Osteoblast (primary cell): ENCODE measurements around the gene LRRC70. TPM values are rescaled to one million over a fixed set of nuclear protein-coding genes. Genes with fewer than 3 reads are reported as not detected.

Experiments
- DNase-seq: peaks from one replicate; pipeline ENCODE4 v3.0.0; 2011; ENCODE audit warnings: low spot score, mixed read lengths; ENCODE audit not compliant: insufficient read length; ENCODE audit errors: missing footprints
- H2AFZ ChIP-seq: 2 replicates; pipeline ENCODE4 v1.6.0; 2011; ENCODE audit warnings: mild to moderate bottlenecking, low read length
- H3K27ac ChIP-seq: 2 replicates; pipeline ENCODE4 v1.5.1; 2011; ENCODE audit warnings: mild to moderate bottlenecking, low read depth, low read length, moderate library complexity
- H3K27me3 ChIP-seq: 2 replicates; pipeline ENCODE4 v1.6.0; 2012; ENCODE audit warnings: mild to moderate bottlenecking, control low read depth, inconsistent platforms, low read length, moderate library complexity; ENCODE audit not compliant: insufficient read depth
- H3K36me3 ChIP-seq: 2 replicates; pipeline ENCODE4 v1.5.1; 2011; ENCODE audit warnings: mild to moderate bottlenecking, low read length, control low read depth, moderate library complexity; ENCODE audit not compliant: insufficient read depth
- H3K4me1 ChIP-seq: 2 replicates; pipeline ENCODE4 v1.5.1; 2011; ENCODE audit warnings: mild to moderate bottlenecking, low read length, control low read depth, moderate library complexity; ENCODE audit not compliant: insufficient read depth
- H3K4me2 ChIP-seq: 2 replicates; pipeline ENCODE4 v1.6.0; 2011; ENCODE audit warnings: mild to moderate bottlenecking, low read length; ENCODE audit not compliant: insufficient read depth
- H3K4me3 ChIP-seq: fragments of 200-600 bp; sonication (generic); 3 replicates; pipeline ENCODE4 v1.5.1; 2012; ENCODE audit warnings: mild to moderate bottlenecking, low read length, inconsistent platforms; ENCODE audit not compliant: insufficient read depth
- H3K79me2 ChIP-seq: 2 replicates; pipeline ENCODE4 v1.6.0; 2012; ENCODE audit warnings: mild to moderate bottlenecking, low read length, control low read depth, inconsistent platforms; ENCODE audit not compliant: insufficient read depth
- H3K9me3 ChIP-seq: 2 replicates; pipeline ENCODE4 v1.5.1; 2011; ENCODE audit warnings: low read depth, low read length, control low read depth
- H4K20me1 ChIP-seq: 2 replicates; pipeline ENCODE4 v1.6.0; 2012; ENCODE audit warnings: mild to moderate bottlenecking, low read length, control low read depth; ENCODE audit not compliant: insufficient read depth
- CTCF ChIP-seq: IDR thresholded peaks from 2 replicates; pipeline ENCODE4 v1.5.1; 2011; ENCODE audit warnings: mild to moderate bottlenecking, low read depth, low read length, moderate library complexity; ENCODE audit errors: extremely low read depth
- total RNA-seq: library from RNA; depleted of rRNA; stranded (reverse); fragments of >200 nt; gene quantifications from 2 replicates; pipeline ENCODE4 v1.2.3, GENCODE V29; 2012

LRRC70 gene
- total RNA-seq, 1 donor = 1.4 TPM

GRCh38 chr5:62585751-62586150 is 7.1 kb downstream of the LRRC70 start:
- no peak overlapping the region for H3K27ac ChIP-seq
- H2AFZ ChIP-seq = no peak overlapping the region
- no peaks in the 10 kb centered on the region for H3K79me2 ChIP-seq
- H3K4me2 ChIP-seq = no peak overlapping the region
- no peaks in the 10 kb centered on the region for H3K9me3 ChIP-seq
- no peaks in the 10 kb centered on the region for H3K36me3 ChIP-seq
- no peaks in the 10 kb centered on the region for H3K27me3 ChIP-seq
- no peak overlapping the region for H3K4me3 ChIP-seq
- no peaks in the 10 kb centered on the region for H4K20me1 ChIP-seq
- no peaks in the 10 kb centered on the region for H3K4me1 ChIP-seq
- DNase-seq = no peak
- no peak for TF ChIP-seq CTCF

- no peak for TF ChIP-seq CTCF
- H3K4me1 ChIP-seq = no peaks in the 10 kb centered on the region
- no peak overlapping the region for H3K27ac ChIP-seq
- no peak overlapping the region for H3K4me3 ChIP-seq
- H3K36me3 ChIP-seq = peaks cover 2% of the 10 kb centered on the region
- DNase-seq = no peak
- H3K79me2 ChIP-seq = no peaks in the 10 kb centered on the region
- peak overlapping the region; percentile 17 for H2AFZ ChIP-seq
- no peak overlapping the region for H3K4me2 ChIP-seq
- H3K9me3 ChIP-seq = no peaks in the 10 kb centered on the region
- no peaks in the 10 kb centered on the region for H3K27me3 ChIP-seq
- no peaks in the 10 kb centered on the region for H4K20me1 ChIP-seq
These were observed 9.1 kb downstream of the LRRC70 start for GRCh38 chr5:62587737-62588136.

GRCh38 chr5:62588668-62589067 is 10.0 kb downstream of the LRRC70 start:
- no peak overlapping the region for H3K4me3 ChIP-seq
- H3K36me3 ChIP-seq = peaks cover 2% of the 10 kb centered on the region
- no peak overlapping the region for H3K4me2 ChIP-seq
- TF ChIP-seq CTCF = no peak
- H3K27ac ChIP-seq = no peak overlapping the region
- H2AFZ ChIP-seq = no peak overlapping the region
- no peaks in the 10 kb centered on the region for H3K27me3 ChIP-seq
- no peaks in the 10 kb centered on the region for H3K9me3 ChIP-seq
- no peaks in the 10 kb centered on the region for H3K79me2 ChIP-seq
- H3K4me1 ChIP-seq = peaks cover 5% of the 10 kb centered on the region
- DNase-seq = no peak
- no peaks in the 10 kb centered on the region for H4K20me1 ChIP-seq

GRCh38 chr5:62589504-62589903 is 10.9 kb downstream of the LRRC70 start:
- no peak for TF ChIP-seq CTCF

More at GRCh38 chr5:62589504-62589903, 10.9 kb downstream of the LRRC70 start:
- Histone ChIP-seq H3K9me3 (no peaks in the 10 kb centered on the region), H2AFZ (no peak overlapping the region), H3K36me3 (peaks cover 2% of the 10 kb centered on the region), H3K4me3 (no peak overlapping the region), H3K4me1 (peaks cover 5% of the 10 kb centered on the region), H3K4me2 (no peak overlapping the region), H3K27ac (no peak overlapping the region), H3K79me2 (no peaks in the 10 kb centered on the region), H3K27me3 (no peaks in the 10 kb centered on the region), H4K20me1 (no peaks in the 10 kb centered on the region)
- no peak for DNase-seq
